Measurements from ENCODE around the gene RDX. TPM values are rescaled to one million over a fixed set of nuclear protein-coding genes. Genes with fewer than 3 reads are reported as not detected.

RDX gene
- total and polyA plus RNA-seq, 9 of the 15 experiments (the other 6 are each of a cell fraction or from before 2014, with no cell fraction given), result 35.6 to 62.1 (median 54.3) TPM

DNA sequence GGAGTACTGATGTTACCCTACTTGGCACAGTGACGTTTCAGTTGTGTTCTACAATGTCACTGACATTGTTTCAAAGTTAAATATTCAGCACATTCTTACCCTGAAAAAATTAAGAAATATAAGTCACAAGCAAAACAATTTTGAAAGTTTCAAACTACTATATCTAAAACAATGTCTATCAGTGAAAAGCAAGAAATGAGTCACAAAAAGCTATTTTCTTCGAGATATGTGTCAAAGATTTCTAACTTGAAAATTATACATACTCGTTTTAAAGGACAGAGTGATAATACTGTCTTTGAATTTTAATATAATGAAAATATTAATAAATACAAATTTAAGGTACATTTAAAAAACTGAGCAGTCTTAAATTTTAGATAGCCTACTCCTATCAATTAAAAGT lies 42.9 kb downstream of the RDX start:
- no TSS peak for BruUV-seq (replicated peaks)
- FAIRE-seq, result no peak
- peaks cover 82% of the 10 kb centered on the region; the same call in 2 of the 3 replicates for H3K36me3 ChIP-seq (ENCODE audit: control insufficient read depth, insufficient read depth, low read length)
- no peak for TF ChIP-seq ZNF408 (CRISPR knock-in tag; IDR thresholded peaks at IDR 0.05; ENCODE audit: low read depth)
- TF ChIP-seq ZNF124 (CRISPR knock-in tag; IDR thresholded peaks at IDR 0.05), result no peak
- TF ChIP-seq SAP30 (IDR thresholded peaks at IDR 0.05; ENCODE audit: borderline replicate concordance, insufficient read depth, low read depth, low read length, poor library complexity, severe bottlenecking), result no peak
- TF ChIP-seq RFX5 (IDR thresholded peaks at IDR 0.05; ENCODE audit: low read depth, low read length), result no peak
- TF ChIP-seq CREB5 (CRISPR knock-in tag; IDR thresholded peaks at IDR 0.05), result no peak
- TF ChIP-seq SMC3 (conservative IDR thresholded peaks at IDR 0.05; ENCODE audit: insufficient read depth, low read depth, low read length), result no peak
- TF ChIP-seq, protein P1, sequence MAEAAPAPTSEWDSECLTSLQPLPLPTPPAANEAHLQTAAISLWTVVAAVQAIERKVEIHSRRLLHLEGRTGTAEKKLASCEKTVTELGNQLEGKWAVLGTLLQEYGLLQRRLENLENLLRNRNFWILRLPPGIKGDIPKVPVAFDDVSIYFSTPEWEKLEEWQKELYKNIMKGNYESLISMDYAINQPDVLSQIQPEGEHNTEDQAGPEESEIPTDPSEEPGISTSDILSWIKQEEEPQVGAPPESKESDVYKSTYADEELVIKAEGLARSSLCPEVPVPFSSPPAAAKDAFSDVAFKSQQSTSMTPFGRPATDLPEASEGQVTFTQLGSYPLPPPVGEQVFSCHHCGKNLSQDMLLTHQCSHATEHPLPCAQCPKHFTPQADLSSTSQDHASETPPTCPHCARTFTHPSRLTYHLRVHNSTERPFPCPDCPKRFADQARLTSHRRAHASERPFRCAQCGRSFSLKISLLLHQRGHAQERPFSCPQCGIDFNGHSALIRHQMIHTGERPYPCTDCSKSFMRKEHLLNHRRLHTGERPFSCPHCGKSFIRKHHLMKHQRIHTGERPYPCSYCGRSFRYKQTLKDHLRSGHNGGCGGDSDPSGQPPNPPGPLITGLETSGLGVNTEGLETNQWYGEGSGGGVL (CRISPR knock-in tag; IDR thresholded peaks at IDR 0.05), result no peak
- TF ChIP-seq, protein P2, sequence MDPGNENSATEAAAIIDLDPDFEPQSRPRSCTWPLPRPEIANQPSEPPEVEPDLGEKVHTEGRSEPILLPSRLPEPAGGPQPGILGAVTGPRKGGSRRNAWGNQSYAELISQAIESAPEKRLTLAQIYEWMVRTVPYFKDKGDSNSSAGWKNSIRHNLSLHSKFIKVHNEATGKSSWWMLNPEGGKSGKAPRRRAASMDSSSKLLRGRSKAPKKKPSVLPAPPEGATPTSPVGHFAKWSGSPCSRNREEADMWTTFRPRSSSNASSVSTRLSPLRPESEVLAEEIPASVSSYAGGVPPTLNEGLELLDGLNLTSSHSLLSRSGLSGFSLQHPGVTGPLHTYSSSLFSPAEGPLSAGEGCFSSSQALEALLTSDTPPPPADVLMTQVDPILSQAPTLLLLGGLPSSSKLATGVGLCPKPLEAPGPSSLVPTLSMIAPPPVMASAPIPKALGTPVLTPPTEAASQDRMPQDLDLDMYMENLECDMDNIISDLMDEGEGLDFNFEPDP (CRISPR knock-in tag; IDR thresholded peaks at IDR 0.05), result no peak
- TF ChIP-seq, protein P3, sequence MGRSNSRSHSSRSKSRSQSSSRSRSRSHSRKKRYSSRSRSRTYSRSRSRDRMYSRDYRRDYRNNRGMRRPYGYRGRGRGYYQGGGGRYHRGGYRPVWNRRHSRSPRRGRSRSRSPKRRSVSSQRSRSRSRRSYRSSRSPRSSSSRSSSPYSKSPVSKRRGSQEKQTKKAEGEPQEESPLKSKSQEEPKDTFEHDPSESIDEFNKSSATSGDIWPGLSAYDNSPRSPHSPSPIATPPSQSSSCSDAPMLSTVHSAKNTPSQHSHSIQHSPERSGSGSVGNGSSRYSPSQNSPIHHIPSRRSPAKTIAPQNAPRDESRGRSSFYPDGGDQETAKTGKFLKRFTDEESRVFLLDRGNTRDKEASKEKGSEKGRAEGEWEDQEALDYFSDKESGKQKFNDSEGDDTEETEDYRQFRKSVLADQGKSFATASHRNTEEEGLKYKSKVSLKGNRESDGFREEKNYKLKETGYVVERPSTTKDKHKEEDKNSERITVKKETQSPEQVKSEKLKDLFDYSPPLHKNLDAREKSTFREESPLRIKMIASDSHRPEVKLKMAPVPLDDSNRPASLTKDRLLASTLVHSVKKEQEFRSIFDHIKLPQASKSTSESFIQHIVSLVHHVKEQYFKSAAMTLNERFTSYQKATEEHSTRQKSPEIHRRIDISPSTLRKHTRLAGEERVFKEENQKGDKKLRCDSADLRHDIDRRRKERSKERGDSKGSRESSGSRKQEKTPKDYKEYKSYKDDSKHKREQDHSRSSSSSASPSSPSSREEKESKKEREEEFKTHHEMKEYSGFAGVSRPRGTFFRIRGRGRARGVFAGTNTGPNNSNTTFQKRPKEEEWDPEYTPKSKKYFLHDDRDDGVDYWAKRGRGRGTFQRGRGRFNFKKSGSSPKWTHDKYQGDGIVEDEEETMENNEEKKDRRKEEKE (IDR thresholded peaks at IDR 0.05; ENCODE audit: borderline replicate concordance in 1 of 2, control insufficient read depth in 1 of 2, low read depth in 2 of 2, low read length in 1 of 2), result no peak
- TF ChIP-seq BRF1 (IDR thresholded peaks at IDR 0.05; ENCODE audit: borderline replicate concordance, extremely low read depth, insufficient read length), result no peak
- TF ChIP-seq HCFC1 (IDR thresholded peaks at IDR 0.05; ENCODE audit: low read depth, low read length), result no peak
- TF ChIP-seq EP300 (IDR thresholded peaks at IDR 0.05; ENCODE audit: low read length), result no peak
- TF ChIP-seq SMARCA4 (IDR thresholded peaks at IDR 0.05), result no peak
- TF ChIP-seq FOXM1 (IDR thresholded peaks at IDR 0.05; ENCODE audit: low read depth), result no peak
- no peak for TF ChIP-seq FOXM1 (CRISPR knock-in tag; IDR thresholded peaks at IDR 0.05; ENCODE audit: low read depth)
- TF ChIP-seq ZKSCAN3 (CRISPR knock-in tag; IDR thresholded peaks at IDR 0.05), result no peak

More for the DNA sequence above, 42.9 kb downstream of the RDX start:
- 93% methylated on average over 3 of the region's 3 CpGs for WGBS (ENCODE audit: insufficient coverage, low coverage, missing lambda C conversion rate)
- in situ Hi-C loops (cut with MboI), result no loop called here
- Histone ChIP-seq H3K27ac (ENCODE audit: extremely low read depth, low read depth, low read length) (no peak overlapping the region), H3K4me1 (replicated peaks in 1 of 2; ENCODE audit: control insufficient read depth in 2 of 2, insufficient read depth in 2 of 2, low read length in 2 of 2) (0 out of 5 replicates have a peak, but pooled peaks cover 0 to 4% of the 10 kb centered on the region in 2 experiments), H3K9me1 (ENCODE audit: control insufficient read depth, insufficient read depth, low read length) (no peaks in the 10 kb centered on the region), H3K27me3 (ENCODE audit: control insufficient read depth in 2 of 2, insufficient read depth in 2 of 2, low read length in 2 of 2) (no peaks in the 10 kb centered on the region), H3K9me3 (replicated peaks; ENCODE audit: control insufficient read depth, insufficient read depth, low read depth, low read length) (no peaks in the 10 kb centered on the region), H4K20me1 (replicated peaks; ENCODE audit: control insufficient read depth, insufficient read depth, low read length) (no peaks in the 10 kb centered on the region), H3K4me3 (no peak overlapping the region), H3K4me2 (ENCODE audit: insufficient read depth, low read length) (no peak overlapping the region), H3K9ac (ENCODE audit: insufficient read depth in 1 of 2, low read depth in 2 of 2, low read length in 2 of 2) (no peak overlapping the region), H2AFZ (ENCODE audit: low read depth, low read length) (no peak overlapping the region), H3K79me2 (ENCODE audit: control insufficient read depth, insufficient read depth, low read length) (no peaks in the 10 kb centered on the region)
- CTCF ChIA-PET (ENCODE audit: low intra/inter-chr PET ratio), result no interaction called here
- POLR2A ChIA-PET, result interaction anchor here (1.2 kb wide), 1 partner anchor 26 kb away, joined by 3 read pairs; no protein-coding TSS in a partner anchor
- DNase-seq (ENCODE audit: extremely low read depth in 1 of 4, low spot score in 3 of 4) (no peak), ATAC-seq (no peak)
- intact Hi-C loops (cut with micrococcal nuclease), result no loop called here

All from K562 (cell line).